ENCODE data around the gene RGS3. TPM values are rescaled to one million over a fixed set of nuclear protein-coding genes. Genes with fewer than 3 reads are reported as not detected.
A peak's percentile ranks its signal among the peaks of the same experiment; 100 is the strongest.

RGS3 gene
- total RNA-seq, 4 donors from 2014 or later: 5.9 to 11.8 (median 9.8) TPM

DNA sequence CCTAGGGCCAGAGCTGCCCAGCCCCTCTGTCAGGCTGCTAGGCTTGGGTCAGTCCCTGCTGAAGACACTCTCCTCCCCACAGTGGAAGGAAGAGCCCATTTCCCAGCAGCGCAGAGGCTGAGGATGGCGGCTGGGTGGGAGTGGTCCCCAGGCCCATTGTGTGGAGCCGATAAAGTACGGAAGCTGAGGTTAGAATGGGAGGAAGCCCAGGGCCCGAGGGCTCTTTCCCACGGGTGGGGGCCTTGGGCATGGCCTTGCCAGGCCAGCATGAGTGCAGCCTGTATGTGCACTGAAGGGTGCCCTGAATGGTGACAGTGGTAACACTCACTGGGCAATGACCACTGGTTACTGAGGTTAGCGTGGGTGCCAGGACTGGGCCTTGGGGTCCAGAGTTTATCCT lies 125.9 kb downstream of the RGS3 start:
- ATAC-seq (no peak), DNase-seq (no peak)
- no peak for TF ChIP-seq POLR2A (IDR thresholded peaks at IDR 0.05)
- TF ChIP-seq, protein P1, sequence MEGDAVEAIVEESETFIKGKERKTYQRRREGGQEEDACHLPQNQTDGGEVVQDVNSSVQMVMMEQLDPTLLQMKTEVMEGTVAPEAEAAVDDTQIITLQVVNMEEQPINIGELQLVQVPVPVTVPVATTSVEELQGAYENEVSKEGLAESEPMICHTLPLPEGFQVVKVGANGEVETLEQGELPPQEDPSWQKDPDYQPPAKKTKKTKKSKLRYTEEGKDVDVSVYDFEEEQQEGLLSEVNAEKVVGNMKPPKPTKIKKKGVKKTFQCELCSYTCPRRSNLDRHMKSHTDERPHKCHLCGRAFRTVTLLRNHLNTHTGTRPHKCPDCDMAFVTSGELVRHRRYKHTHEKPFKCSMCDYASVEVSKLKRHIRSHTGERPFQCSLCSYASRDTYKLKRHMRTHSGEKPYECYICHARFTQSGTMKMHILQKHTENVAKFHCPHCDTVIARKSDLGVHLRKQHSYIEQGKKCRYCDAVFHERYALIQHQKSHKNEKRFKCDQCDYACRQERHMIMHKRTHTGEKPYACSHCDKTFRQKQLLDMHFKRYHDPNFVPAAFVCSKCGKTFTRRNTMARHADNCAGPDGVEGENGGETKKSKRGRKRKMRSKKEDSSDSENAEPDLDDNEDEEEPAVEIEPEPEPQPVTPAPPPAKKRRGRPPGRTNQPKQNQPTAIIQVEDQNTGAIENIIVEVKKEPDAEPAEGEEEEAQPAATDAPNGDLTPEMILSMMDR (IDR thresholded peaks at IDR 0.05 in 4 of 5, conservative IDR thresholded peaks at IDR 0.05 in 1 of 5): no peak
- in situ Hi-C loops (cut with MboI; ENCODE audit: low sequenced_read_pairs in 4 of 4): loop anchor here in 1 of 4 donors (10.0 kb wide), 1 partner anchor 145 kb away; no protein-coding TSS in a partner anchor
- intact Hi-C loops (cut with DNase I; ENCODE audit: low total_unique reads): loop anchor here (5.0 kb wide), 1 partner anchor 317 kb away; no protein-coding TSS in a partner anchor
- no peaks in the 10 kb centered on the region for H3K27me3 ChIP-seq
- H3K27ac ChIP-seq: peak overlapping the region in 3 of 4 donors; percentile 6 to 54 (median 36)
- peaks cover 26 to 58% of the 10 kb centered on the region in 2 donors for H3K4me1 ChIP-seq
- no peak overlapping the region for H3K4me3 ChIP-seq
- peaks cover 0 to 4% of the 10 kb centered on the region in 2 donors for H3K36me3 ChIP-seq
- H3K9me3 ChIP-seq: no peaks in the 10 kb centered on the region

GRCh38 chr9:113589890-113590289 lies 126.4 kb downstream of the RGS3 start:
- no peak for DNase-seq
- H3K9me3 ChIP-seq: no peaks in the 10 kb centered on the region
- in situ Hi-C loops (cut with MboI; ENCODE audit: low sequenced_read_pairs in 4 of 4) (loop anchor here (5.0 to 10.0 kb wide), 4 partner anchors 67 to 145 kb away; no protein-coding TSS in a partner anchor), intact Hi-C loops (cut with DNase I; ENCODE audit: low total_unique reads) (loop anchor here (5.0 kb wide), 1 partner anchor 318 kb away; no protein-coding TSS in a partner anchor)
- no peak overlapping the region for H3K4me3 ChIP-seq
- H3K27ac ChIP-seq: peak overlapping the region in 3 of 4 donors; percentile 6 to 54 (median 36)
- no peaks in the 10 kb centered on the region for H3K36me3 ChIP-seq
- no peak for ATAC-seq
- H3K4me1 ChIP-seq: peaks cover 28 to 62% of the 10 kb centered on the region in 2 donors
- TF ChIP-seq, protein P1 (IDR thresholded peaks at IDR 0.05 in 4 of 5, conservative IDR thresholded peaks at IDR 0.05 in 1 of 5): peak; percentile 24 to 45 (median 34)
- TF ChIP-seq POLR2A (IDR thresholded peaks at IDR 0.05): no peak
- H3K27me3 ChIP-seq: no peaks in the 10 kb centered on the region

GRCh38 chr9:113590389-113590788 lies 126.9 kb downstream of the RGS3 start:
- no peak for DNase-seq
- TF ChIP-seq, protein P1 (IDR thresholded peaks at IDR 0.05 in 4 of 5, conservative IDR thresholded peaks at IDR 0.05 in 1 of 5): no peak
- no peak for TF ChIP-seq POLR2A (IDR thresholded peaks at IDR 0.05)
- in situ Hi-C loops (cut with MboI; ENCODE audit: low sequenced_read_pairs in 4 of 4) (loop anchor here (5.0 kb wide), 3 partner anchors 67 to 143 kb away; no protein-coding TSS in a partner anchor), intact Hi-C loops (cut with DNase I; ENCODE audit: low total_unique reads) (no loop called here)
- no peak for ATAC-seq
- peak overlapping the region in 2 of 4 donors; percentile 49 to 69 for H3K27ac ChIP-seq
- H3K4me1 ChIP-seq: peaks cover 28 to 62% of the 10 kb centered on the region in 2 donors
- no peaks in the 10 kb centered on the region for H3K9me3 ChIP-seq
- no peaks in the 10 kb centered on the region for H3K36me3 ChIP-seq
- no peaks in the 10 kb centered on the region for H3K27me3 ChIP-seq
- no peak overlapping the region for H3K4me3 ChIP-seq

DNA sequence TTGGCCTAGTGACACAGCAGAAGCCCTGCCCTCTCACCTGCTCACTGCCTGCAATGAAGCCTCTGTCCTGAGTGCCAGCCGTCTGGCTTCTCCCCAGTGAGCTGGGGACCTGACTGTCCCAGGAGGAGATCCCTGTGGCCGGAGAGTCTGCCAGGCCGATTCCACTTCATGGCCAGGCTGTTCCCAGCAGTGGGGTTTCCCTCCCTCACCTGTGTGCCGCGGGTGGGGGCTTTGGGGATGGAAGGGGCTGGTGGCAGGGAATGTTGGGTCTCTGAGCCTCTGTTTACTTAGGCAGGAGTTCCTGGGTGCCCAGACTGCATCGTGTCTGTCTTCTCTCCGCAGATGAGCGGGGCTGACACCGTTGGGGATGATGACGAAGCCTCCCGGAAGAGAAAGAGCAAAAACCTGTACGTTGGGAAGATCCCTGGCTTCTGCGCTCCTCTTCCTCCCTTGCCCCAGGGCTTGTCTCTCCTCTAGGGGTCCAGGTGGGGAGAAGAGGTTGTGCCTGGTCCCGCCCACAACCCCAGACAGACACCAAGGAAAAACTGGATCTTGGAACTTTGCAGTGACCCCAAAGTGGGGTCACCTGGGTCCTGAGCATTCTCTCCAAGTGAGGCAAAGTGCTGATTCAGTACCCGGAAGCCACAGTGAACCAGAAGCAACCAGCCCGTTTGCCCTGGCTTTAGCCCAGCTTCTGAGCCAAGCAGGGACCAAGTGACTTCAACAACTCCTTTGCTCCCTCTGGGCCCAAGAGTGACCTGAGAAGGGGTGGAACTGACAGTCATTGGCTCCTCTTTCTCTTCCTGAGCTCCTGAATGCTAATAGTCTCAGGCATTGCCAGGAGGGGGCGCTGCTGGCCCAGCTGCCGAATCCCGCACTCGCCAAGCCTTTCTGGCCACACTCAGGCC lies 127.7 kb downstream of the RGS3 start:
- intact Hi-C loops (cut with DNase I; ENCODE audit: low total_unique reads) (loop anchor here (1.0 kb wide), 1 partner anchor 64 kb away; no protein-coding TSS in a partner anchor), in situ Hi-C loops (cut with MboI; ENCODE audit: low sequenced_read_pairs in 4 of 4) (loop anchor here (5.0 kb wide), 3 partner anchors 66 to 144 kb away; no protein-coding TSS in a partner anchor)
- Histone ChIP-seq H3K4me1 (peaks cover 28 to 60% of the 10 kb centered on the region in 2 donors), H3K9me3 (no peaks in the 10 kb centered on the region), H3K36me3 (no peaks in the 10 kb centered on the region), H3K4me3 (no peak overlapping the region), H3K27me3 (no peaks in the 10 kb centered on the region), H3K27ac (peak overlapping the region; percentile 49 to 77 (median 69))
- no peak for TF ChIP-seq POLR2A (IDR thresholded peaks at IDR 0.05)
- TF ChIP-seq, protein P1 (IDR thresholded peaks at IDR 0.05 in 4 of 5, conservative IDR thresholded peaks at IDR 0.05 in 1 of 5): peak; percentile 91 to 96 (median 93)
- ATAC-seq (peak; percentile 77), DNase-seq (peak; percentile 61 to 80)

Data from gastrocnemius medialis (tissue), 4 donors.